H9 (cell line): ENCODE data around the gene TEC. TPM values are rescaled to one million over a fixed set of nuclear protein-coding genes. Genes with fewer than 3 reads are reported as not detected.

Experiments used
- DNase-seq: peaks from one replicate; pipeline ENCODE4 v3.0.0-alpha.2; 2017
- H2AFZ ChIP-seq: one replicate; pipeline ENCODE4 v1.6.1; 2013; ENCODE audit warnings: mild to moderate bottlenecking, low read length, control low read depth, moderate library complexity
- H2AK5ac ChIP-seq: 2 replicates; pipeline ENCODE4 v1.6.1; 2013; ENCODE audit warnings: low read length, control low read depth, mixed read lengths; ENCODE audit not compliant: insufficient read length
- H2BK120ac ChIP-seq: one replicate; pipeline ENCODE4 v1.6.1; 2013; ENCODE audit warnings: low read depth, mild to moderate bottlenecking, low read length, control low read depth, inconsistent platforms; ENCODE audit not compliant: poor library complexity, severe bottlenecking
- H2BK12ac ChIP-seq: 2 replicates; pipeline ENCODE4 v1.6.1; 2013; ENCODE audit warnings: low read length, control low read depth, mixed read lengths, low read depth; ENCODE audit not compliant: insufficient read length
- H2BK15ac ChIP-seq: 2 replicates; pipeline ENCODE4 v1.6.1; 2013; ENCODE audit warnings: low read depth, low read length, control low read depth
- H2BK20ac ChIP-seq: one replicate; pipeline ENCODE4 v1.6.1; 2013; ENCODE audit warnings: low read depth, mild to moderate bottlenecking, low read length, control low read depth, inconsistent platforms; ENCODE audit not compliant: poor library complexity, severe bottlenecking
- H2BK5ac ChIP-seq: 2 replicates; pipeline ENCODE4 v1.6.1; 2013; ENCODE audit warnings: low read length, control low read depth, mixed read lengths; ENCODE audit not compliant: insufficient read length
- H3K14ac ChIP-seq: 2 replicates; pipeline ENCODE4 v1.6.1; 2013; ENCODE audit warnings: low read length, control low read depth; ENCODE audit not compliant: insufficient read depth
- H3K18ac ChIP-seq: 2 replicates; pipeline ENCODE4 v1.6.1; 2013; ENCODE audit warnings: low read depth, mild to moderate bottlenecking, mixed read lengths, low read length, control low read depth; ENCODE audit not compliant: insufficient read length
- H3K23ac ChIP-seq: 2 replicates; pipeline ENCODE4 v1.6.1; 2013; ENCODE audit warnings: low read length, control low read depth, mixed read lengths, low read depth; ENCODE audit not compliant: insufficient read length
- H3K23me2 ChIP-seq: 2 replicates; pipeline ENCODE4 v1.6.1; 2013; ENCODE audit warnings: low read depth, mild to moderate bottlenecking, mixed read lengths, low read length, control low read depth; ENCODE audit not compliant: insufficient read length, poor library complexity, severe bottlenecking
- H3K27ac ChIP-seq: 2 replicates; pipeline ENCODE4 v1.5.1; 2013; ENCODE audit warnings: low read length, control low read depth, mixed read lengths, low read depth; ENCODE audit not compliant: insufficient read length
- H3K27me3 ChIP-seq: 2 replicates; pipeline ENCODE4 v1.6.1; 2013; ENCODE audit warnings: low read length, control low read depth, inconsistent platforms; ENCODE audit not compliant: insufficient read depth
- H3K4ac ChIP-seq: 2 replicates; pipeline ENCODE4 v1.6.1; 2013; ENCODE audit warnings: low read depth, mild to moderate bottlenecking, control low read depth, inconsistent platforms, low read length, moderate library complexity
- H3K4me1 ChIP-seq: 2 replicates; pipeline ENCODE4 v1.6.1; 2013; ENCODE audit warnings: low read length, control low read depth, inconsistent platforms; ENCODE audit not compliant: insufficient read depth
- H3K4me2 ChIP-seq: 2 replicates; pipeline ENCODE4 v1.6.1; 2013; ENCODE audit warnings: low read length, control low read depth, mixed read lengths; ENCODE audit not compliant: insufficient read length, insufficient read depth
- H3K56ac ChIP-seq: 2 replicates; pipeline ENCODE4 v1.6.1; 2013; ENCODE audit warnings: low read depth, mild to moderate bottlenecking, mixed read lengths, low read length, control low read depth; ENCODE audit not compliant: insufficient read length
- H3K79me1 ChIP-seq: 2 replicates; pipeline ENCODE4 v1.6.1; 2013; ENCODE audit warnings: low read depth, mild to moderate bottlenecking, moderate library complexity, low read length, control low read depth, inconsistent platforms; ENCODE audit not compliant: insufficient read depth, poor library complexity, severe bottlenecking
- H3K79me2 ChIP-seq: 2 replicates; pipeline ENCODE4 v1.6.1; 2013; ENCODE audit warnings: low read length, control low read depth, inconsistent platforms; ENCODE audit not compliant: insufficient read depth
- H3K9ac ChIP-seq: 2 replicates; pipeline ENCODE4 v1.6.1; 2013; ENCODE audit warnings: low read length, control low read depth, mixed read lengths; ENCODE audit not compliant: insufficient read length; ENCODE audit errors: extremely low read depth
- H3K9me3 ChIP-seq: one replicate; pipeline ENCODE4 v1.6.1; 2013; ENCODE audit warnings: low read depth, low read length, inconsistent platforms; ENCODE audit not compliant: control insufficient read depth
- H3T11ph ChIP-seq: one replicate; pipeline ENCODE4 v1.6.1; 2013; ENCODE audit warnings: mild to moderate bottlenecking, low read length, control low read depth, inconsistent platforms
- H4K20me1 ChIP-seq: one replicate; pipeline ENCODE4 v1.6.1; 2013; ENCODE audit not compliant: control insufficient read depth, insufficient read length, insufficient read depth
- H4K5ac ChIP-seq: 2 replicates; pipeline ENCODE4 v1.6.1; 2013; ENCODE audit warnings: low read depth, mild to moderate bottlenecking, mixed read lengths, low read length, control low read depth; ENCODE audit not compliant: insufficient read length
- H4K8ac ChIP-seq: replicated peaks from 2 replicates; pipeline ENCODE4 v1.6.1; 2013; ENCODE audit warnings: low read length, control low read depth, mixed read lengths, low read depth; ENCODE audit not compliant: insufficient read length
- H4K91ac ChIP-seq: 2 replicates; pipeline ENCODE4 v1.6.1; 2013; ENCODE audit warnings: low read depth, mild to moderate bottlenecking, moderate library complexity, mixed read lengths, low read length, control low read depth; ENCODE audit not compliant: insufficient read length
- H3K27ac Mint-ChIP-seq, 3 experiments: 2 replicates in 2 of 3; 3 replicates in 1 of 3; pipeline ENCODE4 v1.8.0; 2020 to 2021; ENCODE audit warnings: mixed read lengths in 3 of 3, mild to moderate bottlenecking in 1 of 3, moderate library complexity in 1 of 3
- H3K27me3 Mint-ChIP-seq: 2 replicates; pipeline ENCODE4 v1.8.0; 2021; ENCODE audit warnings: low read depth, mild to moderate bottlenecking, moderate library complexity, mixed read lengths
- H3K36me3 Mint-ChIP-seq, 3 experiments: 2 replicates in 2 of 3; 3 replicates in 1 of 3; pipeline ENCODE4 v1.8.0; 2020 to 2021; ENCODE audit warnings: low read depth in 3 of 3, mixed read lengths in 3 of 3; ENCODE audit not compliant: insufficient read depth in 1 of 3
- H3K4me1 Mint-ChIP-seq, 2 experiments: 2 replicates each; pipeline ENCODE4 v1.8.0; 2020; ENCODE audit warnings: mixed read lengths in 2 of 2
- H3K4me3 Mint-ChIP-seq, 2 experiments: 2 replicates in 1 of 2; 3 replicates in 1 of 2; pipeline ENCODE4 v1.8.0; 2020 to 2021; ENCODE audit warnings: mild to moderate bottlenecking in 2 of 2, mixed read lengths in 2 of 2, moderate library complexity in 1 of 2
- H3K9me3 Mint-ChIP-seq, 2 experiments: 2 replicates in 1 of 2; 3 replicates in 1 of 2; pipeline ENCODE4 v1.8.0; 2020; ENCODE audit warnings: mild to moderate bottlenecking in 2 of 2, mixed read lengths in 2 of 2, moderate library complexity in 1 of 2
- WGBS: extraction: QIAGEN DNeasy Blood & Tissue Kit; methylation state at CpG from one replicate; pipeline ENCODE4 v1.1.7; 2013; ENCODE audit warnings: missing lambda C conversion rate, low lambda C conversion rate, mixed read lengths; ENCODE audit not compliant: insufficient read length; ENCODE audit errors: extremely low coverage; 5-methylcytosine and 5-hydroxymethylcytosine counted together
- total RNA-seq: library from RNA; stranded (reverse); gene quantifications from 2 replicates; pipeline ENCODE4 v1.2.1, GENCODE V29; 2021
- TF ChIP-seq, protein P1 (sequence below): fragments of 200-600 bp; sonication (generic); conservative IDR thresholded peaks from 3 replicates; pipeline ENCODE4 v1.8.0; 2021; ENCODE audit warnings: antibody characterized with exemption, mild to moderate bottlenecking

The TEC gene
- total RNA-seq, 1 experiment from 2014 or later, result 1.8 TPM

DNA sequence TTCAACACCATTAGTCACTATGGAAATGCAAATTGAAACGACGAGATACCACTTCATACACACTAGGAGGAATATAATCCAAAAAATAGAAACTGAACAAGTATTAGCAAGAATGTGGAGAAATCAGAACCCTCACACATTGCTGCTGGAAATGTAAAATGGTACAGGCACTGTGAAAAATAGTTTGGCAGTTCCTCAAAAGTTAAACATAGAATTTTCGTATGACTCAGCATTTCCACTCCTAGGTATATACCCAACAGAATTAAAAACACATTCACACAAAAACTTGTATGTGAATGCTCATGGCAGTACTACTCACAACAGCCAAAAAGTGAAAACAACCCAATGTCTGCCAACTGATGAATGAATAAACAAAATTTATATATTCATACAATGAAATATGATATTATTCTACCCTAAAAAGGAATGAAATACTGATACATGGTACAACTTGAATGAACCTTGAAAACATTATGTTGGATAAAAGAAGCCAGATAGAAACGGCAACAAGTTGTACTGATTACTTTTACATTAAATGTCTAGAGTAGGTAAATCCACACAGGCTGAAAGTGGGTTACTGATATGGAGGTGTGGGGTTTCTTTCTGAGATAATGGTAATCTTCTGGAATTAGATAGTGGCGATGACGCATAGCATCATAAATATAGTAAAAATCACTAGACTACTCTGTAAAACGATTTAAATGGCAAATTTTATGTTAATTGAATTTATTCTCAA, 22.3 kb downstream of the TEC start:
- Histone ChIP-seq H4K91ac (no peak overlapping the region), H3K27ac (no peak overlapping the region), H3K9ac (no peak overlapping the region), H3K4me2 (no peak overlapping the region), H3K27me3 (no peaks in the 10 kb centered on the region), H2BK20ac (no peak overlapping the region), H3K79me2 (no peaks in the 10 kb centered on the region), H3K9me3 (no peaks in the 10 kb centered on the region), H2BK5ac (no peak overlapping the region), H2AFZ (no peak overlapping the region), H3K18ac (no peak overlapping the region), H3K23me2 (no peaks in the 10 kb centered on the region), H3K4ac (no peak overlapping the region), H3K56ac (no peak overlapping the region), H2BK15ac (no peak overlapping the region), H4K5ac (no peak overlapping the region), H4K8ac (no peak overlapping the region), H2BK12ac (no peak overlapping the region), H2BK120ac (no peak overlapping the region), H4K20me1 (no peaks in the 10 kb centered on the region), H3K79me1 (no peaks in the 10 kb centered on the region), H2AK5ac (no peak overlapping the region), H3T11ph (no peak overlapping the region), H3K23ac (no peak overlapping the region), H3K4me1 (no peaks in the 10 kb centered on the region), H3K14ac (no peak overlapping the region)
- Mint-ChIP-seq H3K27ac (no peak overlapping the region), H3K4me3 (no peak overlapping the region), H3K27me3 (no peaks in the 10 kb centered on the region), H3K36me3 (no peaks in the 10 kb centered on the region), H3K9me3 (no peaks in the 10 kb centered on the region), H3K4me1 (no peaks in the 10 kb centered on the region)
- TF ChIP-seq, protein P1, sequence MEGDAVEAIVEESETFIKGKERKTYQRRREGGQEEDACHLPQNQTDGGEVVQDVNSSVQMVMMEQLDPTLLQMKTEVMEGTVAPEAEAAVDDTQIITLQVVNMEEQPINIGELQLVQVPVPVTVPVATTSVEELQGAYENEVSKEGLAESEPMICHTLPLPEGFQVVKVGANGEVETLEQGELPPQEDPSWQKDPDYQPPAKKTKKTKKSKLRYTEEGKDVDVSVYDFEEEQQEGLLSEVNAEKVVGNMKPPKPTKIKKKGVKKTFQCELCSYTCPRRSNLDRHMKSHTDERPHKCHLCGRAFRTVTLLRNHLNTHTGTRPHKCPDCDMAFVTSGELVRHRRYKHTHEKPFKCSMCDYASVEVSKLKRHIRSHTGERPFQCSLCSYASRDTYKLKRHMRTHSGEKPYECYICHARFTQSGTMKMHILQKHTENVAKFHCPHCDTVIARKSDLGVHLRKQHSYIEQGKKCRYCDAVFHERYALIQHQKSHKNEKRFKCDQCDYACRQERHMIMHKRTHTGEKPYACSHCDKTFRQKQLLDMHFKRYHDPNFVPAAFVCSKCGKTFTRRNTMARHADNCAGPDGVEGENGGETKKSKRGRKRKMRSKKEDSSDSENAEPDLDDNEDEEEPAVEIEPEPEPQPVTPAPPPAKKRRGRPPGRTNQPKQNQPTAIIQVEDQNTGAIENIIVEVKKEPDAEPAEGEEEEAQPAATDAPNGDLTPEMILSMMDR, result no peak
- no CpG with 5 or more reads among the region's 7 CpGs for WGBS
- DNase-seq, result no peak
